ENCODE measurements around the gene MEX3D. TPM values are rescaled to one million over a fixed set of nuclear protein-coding genes. Genes with fewer than 3 reads are reported as not detected.

Gene MEX3D
- polyA plus RNA-seq, 1 donor (not counting 4 experiments of a cell fraction or from before 2014, with no cell fraction given) = 3.9 TPM

GRCh38 chr19:1529430-1529816 lies 38.7 kb downstream of the MEX3D start:
- H3K36me3 ChIP-seq (ENCODE audit: control insufficient read depth in 2 of 2, extremely low read depth in 1 of 2, insufficient read depth in 2 of 2, low read length in 2 of 2) = no peaks in the 10 kb centered on the region
- dilution Hi-C loops (cut with MboI; ENCODE audit: extremely low pct_ligation_motif_present, low sequenced_read_pairs) = no loop called here
- H3K27ac ChIP-seq (ENCODE audit: control insufficient read depth, insufficient read depth, low read length) = no peak overlapping the region
- H3K9me3 ChIP-seq (ENCODE audit: control insufficient read depth, low read depth, low read length) = no peaks in the 10 kb centered on the region
- no peaks in the 10 kb centered on the region for H3K4me1 ChIP-seq (ENCODE audit: control insufficient read depth, extremely low read depth, insufficient read depth, low read length)
- H4K20me1 ChIP-seq (ENCODE audit: control insufficient read depth, extremely low read depth, insufficient read depth, low read length) = peaks cover 2% of the 10 kb centered on the region
- TF ChIP-seq CTCF (optimal IDR thresholded peaks at IDR 0.05 in 1 of 3, IDR thresholded peaks at IDR 0.05 in 1 of 3, conservative IDR thresholded peaks at IDR 0.05 in 1 of 3; ENCODE audit: extremely low read depth in 1 of 3, insufficient read depth in 2 of 3, low read length in 3 of 3) (no peak), EZH2 (IDR thresholded peaks at IDR 0.05; ENCODE audit: low read length) (no peak)
- no peak for DNase-seq (ENCODE audit: low read depth, low spot score)
- no peaks in the 10 kb centered on the region for H3K79me2 ChIP-seq (ENCODE audit: control insufficient read depth, insufficient read depth, low read length)
- no peak overlapping the region for H3K4me3 ChIP-seq (ENCODE audit: control insufficient read depth in 2 of 3, extremely low read depth in 1 of 3, insufficient read depth in 2 of 3, low read depth in 1 of 3, low read length in 3 of 3)
- peaks cover 18% of the 10 kb centered on the region for H3K27me3 ChIP-seq (ENCODE audit: control insufficient read depth, extremely low read depth, insufficient read depth, low read length)
- no peak overlapping the region for H2AFZ ChIP-seq (ENCODE audit: control insufficient read depth, low read length)
- H3K4me2 ChIP-seq (ENCODE audit: control insufficient read depth, extremely low read depth, insufficient read depth, low read depth, low read length) = no peak overlapping the region
- no peaks in the 10 kb centered on the region for H3K9me1 ChIP-seq (ENCODE audit: control insufficient read depth, extremely low read depth, insufficient read depth, low read length)
- FAIRE-seq = no peak
- no peak overlapping the region for H3K9ac ChIP-seq (ENCODE audit: control insufficient read depth, extremely low read depth, insufficient read depth, low read length)

- Histone ChIP-seq H3K4me1 (ENCODE audit: control insufficient read depth, extremely low read depth, insufficient read depth, low read length) (no peaks in the 10 kb centered on the region), H3K9ac (ENCODE audit: control insufficient read depth, extremely low read depth, insufficient read depth, low read length) (no peak overlapping the region), H3K9me3 (ENCODE audit: control insufficient read depth, low read depth, low read length) (no peaks in the 10 kb centered on the region), H2AFZ (ENCODE audit: control insufficient read depth, low read length) (no peak overlapping the region), H3K27me3 (ENCODE audit: control insufficient read depth, extremely low read depth, insufficient read depth, low read length) (peaks cover 24% of the 10 kb centered on the region), H3K36me3 (ENCODE audit: control insufficient read depth in 2 of 2, extremely low read depth in 1 of 2, insufficient read depth in 2 of 2, low read length in 2 of 2) (no peaks in the 10 kb centered on the region), H3K79me2 (ENCODE audit: control insufficient read depth, insufficient read depth, low read length) (no peaks in the 10 kb centered on the region), H4K20me1 (ENCODE audit: control insufficient read depth, extremely low read depth, insufficient read depth, low read length) (peaks cover 2% of the 10 kb centered on the region), H3K4me3 (ENCODE audit: control insufficient read depth in 2 of 3, extremely low read depth in 1 of 3, insufficient read depth in 2 of 3, low read depth in 1 of 3, low read length in 3 of 3) (no peak overlapping the region), H3K4me2 (ENCODE audit: control insufficient read depth, extremely low read depth, insufficient read depth, low read depth, low read length) (no peak overlapping the region), H3K9me1 (ENCODE audit: control insufficient read depth, extremely low read depth, insufficient read depth, low read length) (no peaks in the 10 kb centered on the region), H3K27ac (ENCODE audit: control insufficient read depth, insufficient read depth, low read length) (no peak overlapping the region)
- dilution Hi-C loops (cut with MboI; ENCODE audit: extremely low pct_ligation_motif_present, low sequenced_read_pairs) = no loop called here
- DNase-seq (ENCODE audit: low read depth, low spot score) (no peak), FAIRE-seq (no peak)
- no peak for TF ChIP-seq EZH2 (IDR thresholded peaks at IDR 0.05; ENCODE audit: low read length)
- TF ChIP-seq CTCF (optimal IDR thresholded peaks at IDR 0.05 in 1 of 3, IDR thresholded peaks at IDR 0.05 in 1 of 3, conservative IDR thresholded peaks at IDR 0.05 in 1 of 3; ENCODE audit: extremely low read depth in 1 of 3, insufficient read depth in 2 of 3, low read length in 3 of 3) = no peak
Measured at GRCh38 chr19:1528596-1529429, 39.3 kb downstream of the MEX3D start.

Measured in keratinocyte (primary cell).